Endothelial cell of umbilical vein (primary cell): ENCODE measurements around the gene GPSM1. TPM values are rescaled to one million over a fixed set of nuclear protein-coding genes. Genes with fewer than 3 reads are reported as not detected.

Source experiments
- BruUV-seq: library from RNA; stranded (reverse); fragments of 400-500 nt; replicated peaks from 2 replicates; lab custom pipeline; 2021; lab: Mats Ljungman, UMichigan
- CTCF ChIA-PET: fragments of 300-600, 350-600 bp; sonication (Branson Sonifier 250); formaldehyde crosslinking; loops from one replicate; lab custom pipeline; 2021; ENCODE audit warnings: antibody characterized with exemption, inconsistent platforms; lab: Charles Lee
- POLR2A ChIA-PET: fragments of 300-600, 350-600 bp; sonication (Branson Sonifier 250); formaldehyde crosslinking; loops from one replicate; lab custom pipeline; 2021; ENCODE audit warnings: antibody characterized with exemption, inconsistent platforms; lab: Charles Lee
- DNase-seq: peaks from one replicate; pipeline ENCODE4 v3.0.0-alpha.2; 2011; ENCODE audit warnings: low read depth, low spot score
- FAIRE-seq: peaks from 2 replicates; lab custom pipeline; 2011; peaks lifted over from hg19 to GRCh38; lab: Jason Lieb, UNC
- H2AFZ ChIP-seq: 2 replicates; pipeline ENCODE4 v1.6.0; 2012; ENCODE audit warnings: low read depth, low read length, control low read depth, inconsistent platforms
- H3K27ac ChIP-seq: 2 replicates; pipeline ENCODE4 v1.5.1; 2011; ENCODE audit warnings: low read depth, mild to moderate bottlenecking, control low read depth, low read length, moderate library complexity; ENCODE audit not compliant: insufficient read depth
- H3K27me3 ChIP-seq, 2 experiments: 2 replicates each; pipeline versions ENCODE4 v1.6.0 to v1.6.1; 2011; ENCODE audit warnings: low read length in 2 of 2, mixed read lengths in 1 of 2; ENCODE audit not compliant: control insufficient read depth in 2 of 2, insufficient read depth in 2 of 2
- H3K36me3 ChIP-seq, 2 experiments: 2 replicates in 1 of 2; 3 replicates in 1 of 2; pipeline ENCODE4 v1.5.1; 2011; ENCODE audit warnings: low read length in 2 of 2, mild to moderate bottlenecking in 1 of 2, moderate library complexity in 1 of 2; ENCODE audit not compliant: control insufficient read depth in 2 of 2, insufficient read depth in 2 of 2; ENCODE audit errors: extremely low read depth in 1 of 2
- H3K4me1 ChIP-seq: 3 replicates; pipeline ENCODE4 v1.5.1; 2011; ENCODE audit warnings: mild to moderate bottlenecking, low read length; ENCODE audit not compliant: control insufficient read depth, insufficient read depth; ENCODE audit errors: extremely low read depth
- H3K4me2 ChIP-seq: 2 replicates; pipeline ENCODE4 v1.6.1; 2011; ENCODE audit warnings: low read length, control low read depth, mixed read lengths; ENCODE audit not compliant: insufficient read depth
- H3K4me3 ChIP-seq, 3 experiments: fragments of 200-600 bp in 1 of 3; sonication (generic), shearing (Covaris generic) in 1 of 3; replicated peaks in 1 of 3; 2 replicates each; pipeline ENCODE4 v1.5.1; 2011 to 2016; ENCODE audit warnings: control low read depth in 3 of 3, low read length in 3 of 3, mild to moderate bottlenecking in 2 of 3, inconsistent platforms in 1 of 3, low read depth in 1 of 3, moderate library complexity in 1 of 3; ENCODE audit not compliant: insufficient read depth in 1 of 3
- H3K79me2 ChIP-seq: 2 replicates; pipeline ENCODE4 v1.6.0; 2012; ENCODE audit warnings: low read length, inconsistent platforms; ENCODE audit not compliant: control insufficient read depth, insufficient read depth
- H3K9ac ChIP-seq: replicated peaks from 2 replicates; pipeline ENCODE3; 2011; ENCODE audit warnings: low read length, control low read depth; ENCODE audit not compliant: insufficient read depth; ENCODE audit errors: extremely low read depth
- H3K9me1 ChIP-seq: replicated peaks from 3 replicates; pipeline ENCODE4 v1.6.0; 2011; ENCODE audit warnings: mild to moderate bottlenecking, low read length; ENCODE audit not compliant: control insufficient read depth, insufficient read depth; ENCODE audit errors: extremely low read depth
- H3K9me3 ChIP-seq: replicated peaks from 2 replicates; pipeline ENCODE4 v1.5.1; 2012; ENCODE audit warnings: low read length, inconsistent platforms; ENCODE audit not compliant: control insufficient read depth, insufficient read depth
- H4K20me1 ChIP-seq: replicated peaks from 2 replicates; pipeline ENCODE3; 2011; ENCODE audit warnings: mild to moderate bottlenecking, low read length; ENCODE audit not compliant: control insufficient read depth, insufficient read depth; ENCODE audit errors: extremely low read depth
- CTCF ChIP-seq, 2 donors: IDR thresholded peaks; 1 replicate in 1 of 2; 2 replicates in 1 of 2; pipeline ENCODE4 v1.5.1; 2011; ENCODE audit warnings: low read length in 2 of 2, mild to moderate bottlenecking in 2 of 2, moderate library complexity in 2 of 2, control low read depth in 1 of 2, inconsistent platforms in 1 of 2, low read depth in 1 of 2; ENCODE audit not compliant: insufficient read depth in 1 of 2; ENCODE audit errors: extremely low read depth in 1 of 2
- EZH2 ChIP-seq: IDR thresholded peaks from 2 replicates; pipeline ENCODE4 v1.6.1; 2012; ENCODE audit warnings: borderline replicate concordance, low read depth, mild to moderate bottlenecking, moderate library complexity, low read length, inconsistent platforms; ENCODE audit not compliant: severe bottlenecking
- FOS ChIP-seq: IDR thresholded peaks from 2 replicates; pipeline ENCODE4 v1.6.1; 2011; ENCODE audit warnings: mild to moderate bottlenecking, low read length, moderate library complexity, borderline replicate concordance; ENCODE audit not compliant: insufficient read depth
- GATA2 ChIP-seq: IDR thresholded peaks from 2 replicates; pipeline ENCODE4 v1.7.0; 2011; ENCODE audit warnings: low read depth, mild to moderate bottlenecking, moderate library complexity, mixed read lengths, low read length; ENCODE audit not compliant: insufficient read length, insufficient read depth
- JUN ChIP-seq: IDR thresholded peaks from 2 replicates; pipeline ENCODE4 v1.6.1; 2011; ENCODE audit warnings: borderline replicate concordance, low read depth; ENCODE audit not compliant: insufficient read length, insufficient read depth
- MAX ChIP-seq: IDR thresholded peaks from 2 replicates; pipeline ENCODE4 v1.6.1; 2011; ENCODE audit not compliant: insufficient read depth, insufficient read length
- MYC ChIP-seq: IDR thresholded peaks from one replicate; pipeline ENCODE4 v1.6.1; 2011; ENCODE audit warnings: mild to moderate bottlenecking, low read depth, low read length
- POLR2A ChIP-seq: IDR thresholded peaks from 2 replicates; pipeline ENCODE4 v1.6.1; 2012; ENCODE audit warnings: low read depth, mild to moderate bottlenecking, control low read depth, low read length
- POLR2AphosphoS5 ChIP-seq: IDR thresholded peaks from 2 replicates; pipeline ENCODE4 v1.6.1; 2012; ENCODE audit warnings: low read depth, mild to moderate bottlenecking, control low read depth, low read length, moderate library complexity; ENCODE audit not compliant: insufficient read depth
- dilution Hi-C: fragments of 300-500 bp; cut with MboI; formaldehyde crosslinking; loops from one replicate; pipeline ENCODE4 v1.15.0; 2019; ENCODE audit warnings: low sequenced_read_pairs; ENCODE audit not compliant: extremely low pct_ligation_motif_present
- intact Hi-C: fragments of 100-400 bp; cut with micrococcal nuclease; formaldehyde crosslinking; loops from one replicate; pipeline ENCODE4 v1.10.0; 2022
- polyA plus RNA-seq, 4 experiments: library from polyadenylated mRNA; depleted of rRNA in 3 of 4; stranded (reverse) in 3 of 4; unstranded in 1 of 4; fragments of >200 nt; gene quantifications; 2 replicates each; pipeline versions ENCODE4 v1.2.1 to v1.2.3, GENCODE V29; 2011 to 2012; ENCODE audit warnings: missing spikeins in 1 of 4
- total RNA-seq: library from RNA; stranded (reverse); gene quantifications from 2 replicates; pipeline ENCODE4 v1.2.3, GENCODE V29; 2021

The GPSM1 gene
- total and polyA plus RNA-seq, 2 donors (not counting 3 experiments of a cell fraction or from before 2014, with no cell fraction given): 34.6 to 47.1 TPM

GRCh38 chr9:136346927-136347465, 19.7 kb downstream of the GPSM1 start:
- H4K20me1 ChIP-seq: no peaks in the 10 kb centered on the region
- no peaks in the 10 kb centered on the region for H3K27me3 ChIP-seq
- H3K9me1 ChIP-seq: no peaks in the 10 kb centered on the region
- no peaks in the 10 kb centered on the region for H3K36me3 ChIP-seq
- no peak overlapping the region for H3K27ac ChIP-seq
- no peaks in the 10 kb centered on the region for H3K79me2 ChIP-seq
- no TSS peak for BruUV-seq
- CTCF ChIA-PET: no interaction called here
- dilution Hi-C loops (no loop called here), intact Hi-C loops (loop anchor here (1.0 kb wide), 1 partner anchor 284 kb away; no protein-coding TSS in a partner anchor)
- POLR2A ChIA-PET: no interaction called here
- H3K4me2 ChIP-seq: no peak overlapping the region
- H3K4me3 ChIP-seq: no peak overlapping the region
- H2AFZ ChIP-seq: no peak overlapping the region
- H3K4me1 ChIP-seq: peaks cover 10% of the 10 kb centered on the region
- H3K9me3 ChIP-seq: no peaks in the 10 kb centered on the region
- TF ChIP-seq GATA2 (no peak), POLR2A (no peak), MAX (no peak), CTCF (IDR thresholded peaks at IDR 0.05; ENCODE audit: extremely low read depth in 1 of 2, insufficient read depth in 1 of 2, low read depth in 1 of 2, low read length in 2 of 2) (no peak), EZH2 (no peak), JUN (no peak), POLR2AphosphoS5 (no peak), MYC (no peak), FOS (no peak)
- FAIRE-seq: no peak
- no peak for DNase-seq
- H3K9ac ChIP-seq: no peak overlapping the region
